Testis (tissue), 5 donors: ENCODE data around the gene MXRA5. TPM values are rescaled to one million over a fixed set of nuclear protein-coding genes. Genes with fewer than 3 reads are reported as not detected.

Experiments
- DNase-seq: peaks from one replicate; pipeline ENCODE4 v3.0.0-alpha.2; 2019
- H3K27ac ChIP-seq, 2 donors: fragments of 200-600 bp; sonication (generic); one replicate each; pipeline ENCODE4 v1.5.1; 2019
- H3K27me3 ChIP-seq: fragments of 200-600 bp; sonication (generic); one replicate; pipeline ENCODE4 v1.5.1; 2019
- H3K36me3 ChIP-seq: fragments of 200-600 bp; sonication (generic); one replicate; pipeline ENCODE4 v1.5.1; 2017; ENCODE audit warnings: low read depth; ENCODE audit errors: missing control alignments
- H3K4me1 ChIP-seq: fragments of 200-600 bp; sonication (generic); one replicate; pipeline ENCODE4 v1.5.1; 2019
- H3K4me3 ChIP-seq, 2 donors: fragments of 200-600 bp; sonication (generic); one replicate each; pipeline ENCODE4 v1.5.1; 2017 to 2019
- H3K9me3 ChIP-seq: fragments of 200-600 bp; sonication (generic); one replicate; pipeline ENCODE4 v1.5.1; 2017
- POLR2A ChIP-seq: fragments of 450-650 bp; IDR thresholded peaks from one replicate; pipeline ENCODE4 v1.6.1; 2017; ENCODE audit warnings: antibody characterized with exemption, mild to moderate bottlenecking, moderate library complexity
- WGBS, 2 donors: methylation state at CpG; one replicate each; pipeline ENCODE4 v1.1.5; 2018; 5-methylcytosine and 5-hydroxymethylcytosine counted together
- intact Hi-C: fragments of 100-400 bp; cut with DNase I; formaldehyde crosslinking; loops from one replicate; pipeline ENCODE4 v1.15.1; 2023; ENCODE audit warnings: low total_unique reads
- long read RNA-seq, 2 donors: transcript quantifications; one replicate each; lab custom pipeline, GENCODE V29; 2026
- polyA plus RNA-seq: library from polyadenylated mRNA; stranded (reverse); fragments of 350-450 nt; fragmentation: Illumina TruSeq; extraction: RNeasy Lipid Tissue Mini Kit (QIAGEN cat#74804); gene quantifications from one replicate; pipeline ENCODE4 v1.2.3, GENCODE V29; 2014; ENCODE audit warnings: low read depth, low replicate concordance; ENCODE audit not compliant: insufficient read depth
- total RNA-seq, 2 donors: library from RNA; depleted of rRNA; stranded (reverse); fragments of >200 nt; gene quantifications; one replicate each; pipeline ENCODE4 v1.2.3, GENCODE V29; 2016
- TF ChIP-seq, protein P1 (sequence below), 3 experiments: fragments of 450-650 bp in 2 of 3; fragments of 200-600 bp in 1 of 3; sonication (generic) in 1 of 3; IDR thresholded peaks; one replicate each; pipeline ENCODE4 v1.5.1; 2016 to 2019; ENCODE audit warnings: antibody characterized with exemption in 3 of 3, mild to moderate bottlenecking in 2 of 3, moderate library complexity in 1 of 3

MXRA5 gene
- total RNA-seq (under 1 TPM; 0.31 to 0.68 TPM), polyA plus RNA-seq (8.6 TPM)
- long read RNA-seq, donor 1, result 0 reads
- long read RNA-seq, donor 2, result 0 reads

DNA sequence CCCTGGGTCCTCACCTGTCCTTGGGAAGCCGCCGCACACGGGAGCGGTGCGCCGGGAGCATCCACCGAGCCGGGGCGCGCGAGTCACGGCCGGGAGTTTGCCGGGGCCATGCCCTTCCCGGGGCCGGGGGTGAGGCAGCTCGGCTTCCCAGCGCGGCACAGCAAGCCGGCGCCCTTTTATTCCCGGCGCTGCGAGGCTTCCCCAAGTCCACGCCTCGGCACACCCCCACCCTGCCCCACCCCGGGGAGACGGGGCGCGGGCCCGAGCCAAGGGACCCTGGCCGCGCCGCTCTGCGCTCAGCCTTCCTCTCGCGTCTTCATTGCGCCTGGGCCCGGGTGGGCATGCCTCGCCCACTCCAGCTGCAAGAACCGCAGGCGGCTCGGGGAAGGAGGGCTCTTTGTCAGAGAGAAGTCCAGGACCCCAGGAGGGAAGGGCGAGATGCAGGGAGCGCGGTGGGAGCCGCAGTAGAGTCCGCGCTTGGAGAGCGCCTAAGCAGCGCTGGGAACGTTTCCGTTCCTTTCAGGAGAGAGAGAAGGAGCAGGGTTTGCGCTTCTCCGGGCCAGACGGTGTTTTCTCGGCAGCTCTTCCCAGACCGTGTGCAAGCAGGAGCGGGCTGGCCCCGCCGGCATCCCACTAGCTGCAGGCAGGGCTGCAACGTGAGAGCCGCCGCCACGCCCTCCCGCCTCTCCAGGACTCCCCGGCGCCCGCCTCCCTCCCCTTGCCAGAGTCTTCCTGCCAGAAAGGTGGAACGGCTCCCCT is at the start of gene MXRA5:
MXRA5 (minus strand) TSS at position 152 of the 759 bp plus-strand sequence. CDS start 2,819 bp downstream, outside the sequence.
- 30 to 34% methylated on average over 4 to 41 of the region's 70 CpGs for WGBS, 2 donors
- no peaks in the 10 kb centered on the region for H3K4me1 ChIP-seq
- no peak within 1 kb of the TSS for H3K27ac ChIP-seq
- H3K27me3 ChIP-seq, result no peaks in the 10 kb centered on the region
- H3K4me3 ChIP-seq, result peak within 1 kb of the TSS in 1 of 2 donors; percentile 34
- H3K36me3 ChIP-seq, result no peaks in the 10 kb centered on the region
- intact Hi-C loops, result no loop called here
- H3K9me3 ChIP-seq, result no peaks in the 10 kb centered on the region
- DNase-seq, result no peak
- TF ChIP-seq, protein P1, sequence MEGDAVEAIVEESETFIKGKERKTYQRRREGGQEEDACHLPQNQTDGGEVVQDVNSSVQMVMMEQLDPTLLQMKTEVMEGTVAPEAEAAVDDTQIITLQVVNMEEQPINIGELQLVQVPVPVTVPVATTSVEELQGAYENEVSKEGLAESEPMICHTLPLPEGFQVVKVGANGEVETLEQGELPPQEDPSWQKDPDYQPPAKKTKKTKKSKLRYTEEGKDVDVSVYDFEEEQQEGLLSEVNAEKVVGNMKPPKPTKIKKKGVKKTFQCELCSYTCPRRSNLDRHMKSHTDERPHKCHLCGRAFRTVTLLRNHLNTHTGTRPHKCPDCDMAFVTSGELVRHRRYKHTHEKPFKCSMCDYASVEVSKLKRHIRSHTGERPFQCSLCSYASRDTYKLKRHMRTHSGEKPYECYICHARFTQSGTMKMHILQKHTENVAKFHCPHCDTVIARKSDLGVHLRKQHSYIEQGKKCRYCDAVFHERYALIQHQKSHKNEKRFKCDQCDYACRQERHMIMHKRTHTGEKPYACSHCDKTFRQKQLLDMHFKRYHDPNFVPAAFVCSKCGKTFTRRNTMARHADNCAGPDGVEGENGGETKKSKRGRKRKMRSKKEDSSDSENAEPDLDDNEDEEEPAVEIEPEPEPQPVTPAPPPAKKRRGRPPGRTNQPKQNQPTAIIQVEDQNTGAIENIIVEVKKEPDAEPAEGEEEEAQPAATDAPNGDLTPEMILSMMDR (IDR thresholded peaks at IDR 0.05), result no peak
- no peak for TF ChIP-seq POLR2A

DNA sequence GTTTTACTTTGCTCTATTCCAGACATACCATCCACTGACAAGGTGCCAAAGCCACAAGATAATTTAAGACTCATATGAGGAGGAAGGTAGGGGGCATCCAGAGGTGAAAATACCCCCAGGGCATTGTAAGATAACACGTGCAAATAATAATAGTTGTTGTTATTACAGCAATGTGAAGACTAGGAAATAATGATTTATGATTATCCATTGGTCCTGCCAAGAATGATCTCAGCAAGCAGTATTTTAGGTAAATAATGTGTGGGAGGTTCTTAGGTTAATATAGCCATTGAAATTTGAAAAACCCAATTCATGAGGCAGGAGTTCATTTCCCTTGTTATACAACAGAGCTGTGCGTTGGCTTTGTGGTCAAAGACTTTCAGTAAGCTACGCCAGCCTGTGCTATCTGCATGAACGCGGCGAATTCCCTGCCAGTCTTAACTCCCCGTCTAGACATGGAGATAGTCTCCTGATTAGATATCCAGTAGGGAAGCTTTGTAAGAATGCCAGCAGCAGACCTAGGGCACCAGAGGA is 47.2 kb upstream of the MXRA5 start:
- 57 to 60% methylated on average over 1 to 7 of the region's 7 CpGs for WGBS, 2 donors
- Histone ChIP-seq H3K9me3 (no peaks in the 10 kb centered on the region), H3K36me3 (no peaks in the 10 kb centered on the region), H3K27me3 (no peaks in the 10 kb centered on the region), H3K4me3 (no peak overlapping the region), H3K4me1 (no peaks in the 10 kb centered on the region), H3K27ac (no peak overlapping the region)
- DNase-seq, result no peak
- no peak for TF ChIP-seq POLR2A
- TF ChIP-seq, protein P1 (IDR thresholded peaks at IDR 0.05), result no peak
- intact Hi-C loops, result no loop called here

- TF ChIP-seq, protein P1 (IDR thresholded peaks at IDR 0.05), result no peak
- Histone ChIP-seq H3K4me1 (no peaks in the 10 kb centered on the region), H3K9me3 (no peaks in the 10 kb centered on the region), H3K36me3 (no peaks in the 10 kb centered on the region), H3K27ac (no peak overlapping the region), H3K4me3 (no peak overlapping the region), H3K27me3 (no peaks in the 10 kb centered on the region)
- DNase-seq, result no peak
- 29 to 47% methylated on average over 1 of the region's 1 CpG for WGBS, 2 donors
- intact Hi-C loops, result no loop called here
Observed at GRCh38 chrX:3393178-3393577, 46.7 kb upstream of the MXRA5 start.

DNA sequence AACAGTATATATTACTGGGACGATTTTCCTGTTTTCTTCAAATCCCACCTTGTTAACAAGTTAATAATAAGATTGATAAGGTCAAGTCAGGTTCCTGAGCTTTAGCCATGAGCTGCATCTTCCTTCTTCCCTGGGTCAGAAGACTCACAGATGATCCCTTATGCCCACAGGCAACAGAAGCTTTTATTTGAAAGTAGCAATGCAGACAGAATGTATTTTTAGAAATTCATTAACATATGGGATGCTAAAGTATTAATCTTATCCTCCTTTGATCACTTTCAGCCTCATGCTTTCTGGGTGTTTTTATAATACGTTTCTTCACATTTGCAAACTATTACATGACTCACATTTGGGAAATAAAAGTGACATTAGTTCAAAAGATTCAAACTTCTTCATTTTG is 42.0 kb upstream of the MXRA5 start:
- Histone ChIP-seq H3K4me3 (no peak overlapping the region), H3K9me3 (no peaks in the 10 kb centered on the region), H3K27me3 (no peaks in the 10 kb centered on the region), H3K27ac (no peak overlapping the region), H3K36me3 (no peaks in the 10 kb centered on the region), H3K4me1 (no peaks in the 10 kb centered on the region)
- intact Hi-C loops, result no loop called here
- TF ChIP-seq POLR2A, result no peak
- TF ChIP-seq, protein P1 (IDR thresholded peaks at IDR 0.05), result no peak
- DNase-seq, result no peak
- whole genome bisulfite sequencing, 2 donors, result 60 to 74% methylated on average over 2 of the region's 2 CpGs
